ENCODE data around the gene DDX47.

DNA sequence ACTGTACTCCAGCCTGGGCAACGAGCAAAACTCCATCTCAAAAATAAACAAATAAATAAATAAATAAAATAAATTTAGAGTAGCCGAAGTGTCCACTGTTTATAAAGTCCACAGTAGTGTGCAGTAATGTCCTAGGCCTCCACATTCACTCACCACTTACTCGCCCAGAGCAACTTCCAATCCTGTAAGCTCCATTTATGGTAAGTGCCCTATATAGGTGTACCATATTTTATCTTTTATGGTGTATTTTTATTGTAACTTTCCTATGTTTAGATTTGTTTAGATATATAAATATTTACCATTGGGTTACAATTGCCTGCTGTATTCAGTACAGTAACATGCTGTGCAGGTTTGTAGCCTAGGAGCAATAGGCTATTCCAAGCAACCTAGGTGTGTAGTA is 40.3 kb downstream of the DDX47 start:
- TF ChIP-seq, protein P1, sequence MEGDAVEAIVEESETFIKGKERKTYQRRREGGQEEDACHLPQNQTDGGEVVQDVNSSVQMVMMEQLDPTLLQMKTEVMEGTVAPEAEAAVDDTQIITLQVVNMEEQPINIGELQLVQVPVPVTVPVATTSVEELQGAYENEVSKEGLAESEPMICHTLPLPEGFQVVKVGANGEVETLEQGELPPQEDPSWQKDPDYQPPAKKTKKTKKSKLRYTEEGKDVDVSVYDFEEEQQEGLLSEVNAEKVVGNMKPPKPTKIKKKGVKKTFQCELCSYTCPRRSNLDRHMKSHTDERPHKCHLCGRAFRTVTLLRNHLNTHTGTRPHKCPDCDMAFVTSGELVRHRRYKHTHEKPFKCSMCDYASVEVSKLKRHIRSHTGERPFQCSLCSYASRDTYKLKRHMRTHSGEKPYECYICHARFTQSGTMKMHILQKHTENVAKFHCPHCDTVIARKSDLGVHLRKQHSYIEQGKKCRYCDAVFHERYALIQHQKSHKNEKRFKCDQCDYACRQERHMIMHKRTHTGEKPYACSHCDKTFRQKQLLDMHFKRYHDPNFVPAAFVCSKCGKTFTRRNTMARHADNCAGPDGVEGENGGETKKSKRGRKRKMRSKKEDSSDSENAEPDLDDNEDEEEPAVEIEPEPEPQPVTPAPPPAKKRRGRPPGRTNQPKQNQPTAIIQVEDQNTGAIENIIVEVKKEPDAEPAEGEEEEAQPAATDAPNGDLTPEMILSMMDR (IDR thresholded peaks at IDR 0.05), result no peak
- TF ChIP-seq USF1 (IDR thresholded peaks at IDR 0.05; ENCODE audit: borderline replicate concordance, low read depth) (no peak), MXI1 (IDR thresholded peaks at IDR 0.05; ENCODE audit: low read depth, low read length) (no peak), FOXM1 (IDR thresholded peaks at IDR 0.05; ENCODE audit: low read depth) (no peak), MAX (IDR thresholded peaks at IDR 0.05; ENCODE audit: low read depth) (no peak), JUND (IDR thresholded peaks at IDR 0.05) (no peak), EZH2phosphoT487 (IDR thresholded peaks at IDR 0.05; ENCODE audit: borderline replicate concordance, low read depth) (no peak), NFIC (IDR thresholded peaks at IDR 0.05; ENCODE audit: borderline replicate concordance) (no peak), POLR2AphosphoS5 (IDR thresholded peaks at IDR 0.05; ENCODE audit: low read depth, low read length) (no peak), TEAD4 (IDR thresholded peaks at IDR 0.05; ENCODE audit: borderline replicate concordance, insufficient read depth) (no peak), EP300 (IDR thresholded peaks at IDR 0.05; ENCODE audit: borderline replicate concordance in 1 of 2, low read depth in 1 of 2, low read length in 1 of 2) (no peak), RAD21 (IDR thresholded peaks at IDR 0.05; ENCODE audit: low read length) (no peak), SIN3A (IDR thresholded peaks at IDR 0.05; ENCODE audit: borderline replicate concordance, low read depth, low read length) (no peak), TAF1 (IDR thresholded peaks at IDR 0.05; ENCODE audit: borderline replicate concordance, low read depth, low read length) (no peak)
